Measurements from ENCODE around the gene F2R.

- TF ChIP-seq POLR2A (IDR thresholded peaks at IDR 0.05) (no peak), CTCF (IDR thresholded peaks at IDR 0.05) (no peak)
Measured at GRCh38 chr5:76744632-76745031, 28.7 kb downstream of the F2R start.

Measured in esophagus squamous epithelium (tissue), 4 donors.